Lower lobe of right lung (tissue), 2 donors: ENCODE measurements around the gene CREBRF. TPM values are rescaled to one million over a fixed set of nuclear protein-coding genes. Genes with fewer than 3 reads are reported as not detected.
"Not testable (repeated sequence)": the region's sequence is repeated elsewhere in the genome, so short reads cannot be mapped to it uniquely, and the experiment has no call there.

Source experiments
- ATAC-seq, 2 donors: fragments of 200-7000 bp; cut with Tn5 transposase; one replicate each; pipeline ENCODE4 v1.9.1; 2020 to 2022; ENCODE audit warnings: mild to moderate bottlenecking in 2 of 2, moderate library complexity in 2 of 2
- DNase-seq: peaks from one replicate; pipeline ENCODE4 v3.0.0-alpha.2; 2020
- H3K27ac ChIP-seq: fragments of 200-600 bp; one replicate; pipeline ENCODE4 v1.8.0; 2022
- H3K27me3 ChIP-seq: fragments of 200-600 bp; one replicate; pipeline ENCODE4 v1.8.0; 2022; ENCODE audit warnings: low read depth
- H3K36me3 ChIP-seq: fragments of 200-600 bp; one replicate; pipeline ENCODE4 v1.8.0; 2022; ENCODE audit warnings: mild to moderate bottlenecking
- H3K4me1 ChIP-seq: fragments of 200-600 bp; one replicate; pipeline ENCODE4 v1.8.0; 2022
- H3K4me3 ChIP-seq: fragments of 200-600 bp; one replicate; pipeline ENCODE4 v1.8.0; 2022; ENCODE audit warnings: mild to moderate bottlenecking
- H3K9me3 ChIP-seq: fragments of 200-600 bp; one replicate; pipeline ENCODE4 v1.8.0; 2022
- CTCF ChIP-seq: fragments of 200-600 bp; IDR thresholded peaks from one replicate; pipeline ENCODE4 v1.8.0; 2022; ENCODE audit warnings: antibody characterized with exemption, mild to moderate bottlenecking
- intact Hi-C: fragments of 100-400 bp; cut with DNase I; formaldehyde crosslinking; loops from one replicate; pipeline ENCODE4 v1.11.0; 2022
- total RNA-seq: library from RNA; stranded (reverse); fragmentation: NEBNext Ultra II Directional; extraction: Animal tissue kit (Norgen Biotek cat#: 25700); gene quantifications from one replicate; pipeline ENCODE4 v1.2.1, GENCODE V29; 2021
- donor health status: DM: no; HTN: yes; CAD: no; lungs with severe emphysema.

Gene CREBRF
- total RNA-seq, 1 donor from 2014 or later: 50.2 TPM

GRCh38 chr5:173029499-173029921, 26.6 kb upstream of the CREBRF start:
- DNase-seq: no peak
- peak in 1 of 2 donors; percentile 47 for ATAC-seq
- Histone ChIP-seq H3K4me3 (no peak overlapping the region), H3K9me3 (no peaks in the 10 kb centered on the region), H3K4me1 (peaks cover 30% of the 10 kb centered on the region), H3K27ac (peak overlapping the region; percentile 65), H3K27me3 (no peaks in the 10 kb centered on the region), H3K36me3 (peaks cover 3% of the 10 kb centered on the region)
- intact Hi-C loops: no loop called here
- TF ChIP-seq CTCF: no peak

- DNase-seq, H3K27ac ChIP-seq, ATAC-seq, H3K9me3 ChIP-seq, H3K4me3 ChIP-seq, H3K36me3 ChIP-seq, H3K27me3 ChIP-seq, intact Hi-C loops: not testable (repeated sequence)
- H3K4me1 ChIP-seq: peaks cover 55% of the 10 kb centered on the region
Measured at GRCh38 chr5:173032096-173032495, 24.1 kb upstream of the CREBRF start.

- no peak for DNase-seq
- Histone ChIP-seq H3K4me3 (no peak overlapping the region), H3K4me1 (peaks cover 60% of the 10 kb centered on the region), H3K36me3 (peaks cover 8% of the 10 kb centered on the region), H3K9me3 (no peaks in the 10 kb centered on the region), H3K27ac (peak overlapping the region; percentile 4), H3K27me3 (no peaks in the 10 kb centered on the region)
- intact Hi-C loops: no loop called here
- ATAC-seq: no peak
- TF ChIP-seq CTCF: no peak
Measured at GRCh38 chr5:173032730-173033129, 23.4 kb upstream of the CREBRF start.

- DNase-seq (no peak), ATAC-seq (no peak)
- no peak overlapping the region for H3K4me3 ChIP-seq
- intact Hi-C loops: no loop called here
- H3K27me3 ChIP-seq: no peaks in the 10 kb centered on the region
- H3K27ac ChIP-seq: no peak overlapping the region
- H3K9me3 ChIP-seq: no peaks in the 10 kb centered on the region
- peaks cover 51% of the 10 kb centered on the region for H3K4me1 ChIP-seq
- no peak for TF ChIP-seq CTCF
- peaks cover 8% of the 10 kb centered on the region for H3K36me3 ChIP-seq
Measured at GRCh38 chr5:173033923-173034322, 22.2 kb upstream of the CREBRF start.

- Histone ChIP-seq H3K27ac (peak overlapping the region; percentile 82), H3K4me3 (peak overlapping the region; percentile 10), H3K4me1 (peaks cover 33% of the 10 kb centered on the region), H3K36me3 (peaks cover 8% of the 10 kb centered on the region), H3K27me3 (no peaks in the 10 kb centered on the region), H3K9me3 (no peaks in the 10 kb centered on the region)
- ATAC-seq (peak; percentile 85 to 88), DNase-seq (peak; percentile 66)
- intact Hi-C loops: no loop called here
- no peak for TF ChIP-seq CTCF
Measured at GRCh38 chr5:173035904-173036707, 20.0 kb upstream of the CREBRF start.

- intact Hi-C loops: no loop called here
- ATAC-seq (no peak), DNase-seq (no peak)
- TF ChIP-seq CTCF: no peak
- H3K4me3 ChIP-seq: no peak overlapping the region
- peaks cover 7% of the 10 kb centered on the region for H3K36me3 ChIP-seq
- peaks cover 33% of the 10 kb centered on the region for H3K4me1 ChIP-seq
- no peaks in the 10 kb centered on the region for H3K27me3 ChIP-seq
- H3K9me3 ChIP-seq: no peaks in the 10 kb centered on the region
- no peak overlapping the region for H3K27ac ChIP-seq
Measured at GRCh38 chr5:173039188-173039587, 17.0 kb upstream of the CREBRF start.
